ENCODE results near the gene BCL7A. TPM values are rescaled to one million over a fixed set of nuclear protein-coding genes. Genes with fewer than 3 reads are reported as not detected.

BCL7A gene
- total and polyA plus RNA-seq, 9 of the 15 experiments (the other 6 are each of a cell fraction or from before 2014, with no cell fraction given): 0.25 to 21.9 (median 14.9) TPM

GRCh38 chr12:122062832-122063693, 41.4 kb downstream of the BCL7A start (continued):
- peak; percentile 70 for TF ChIP-seq NR2C2 (CRISPR knock-in tag; IDR thresholded peaks at IDR 0.05)
- peak; percentile 88; the same call in 1 of the 2 replicates for TF ChIP-seq NR2C2 (tag; IDR thresholded peaks at IDR 0.05)
- TF ChIP-seq SRSF7 (optimal IDR thresholded peaks at IDR 0.05; ENCODE audit: low read depth, low read length): no peak
- TF ChIP-seq THRB (CRISPR knock-in tag; conservative IDR thresholded peaks at IDR 0.05): 0 out of 2 replicates have a peak, but pooled peaks have one; percentile 75
- no peak for TF ChIP-seq ZC3H4 (CRISPR knock-in tag; IDR thresholded peaks at IDR 0.05; ENCODE audit: borderline replicate concordance)
- no peak for TF ChIP-seq DLX4 (CRISPR knock-in tag; IDR thresholded peaks at IDR 0.05)
- no peak for TF ChIP-seq USF1 (CRISPR knock-in tag; IDR thresholded peaks at IDR 0.05)
- no peak for TF ChIP-seq STAT6 (CRISPR knock-in tag; IDR thresholded peaks at IDR 0.05)
- no peak for TF ChIP-seq ZKSCAN3 (CRISPR knock-in tag; IDR thresholded peaks at IDR 0.05)
- TF ChIP-seq ZBTB17 (CRISPR knock-in tag; IDR thresholded peaks at IDR 0.05): no peak
- no peak for TF ChIP-seq JUN (IDR thresholded peaks at IDR 0.05; ENCODE audit: borderline replicate concordance, low read depth, low read length)
- no peak for TF ChIP-seq JUN (CRISPR knock-in tag; IDR thresholded peaks at IDR 0.05; ENCODE audit: borderline replicate concordance)
- TF ChIP-seq NONO (IDR thresholded peaks at IDR 0.05; ENCODE audit: low read depth in 2 of 2, low read length in 1 of 2): no peak
- no peak for TF ChIP-seq ZBTB34 (CRISPR knock-in tag; IDR thresholded peaks at IDR 0.05)
- TF ChIP-seq BCL6 (CRISPR knock-in tag; IDR thresholded peaks at IDR 0.05): no peak
- TF ChIP-seq ZNF24 (IDR thresholded peaks at IDR 0.05): no peak
- TF ChIP-seq GTF2B (IDR thresholded peaks at IDR 0.05; ENCODE audit: extremely low read depth, insufficient read length): no peak
- TF ChIP-seq FOS (IDR thresholded peaks at IDR 0.05; ENCODE audit: extremely low read depth, insufficient read length): no peak
- 0 out of 2 replicates have a peak, but pooled peaks have one; percentile 21 for TF ChIP-seq SOX6 (IDR thresholded peaks at IDR 0.05)
- TF ChIP-seq GABPA (tag; conservative IDR thresholded peaks at IDR 0.05; ENCODE audit: low read depth): peak; percentile 39; the same call in 1 of the 2 replicates
- TF ChIP-seq LEF1 (IDR thresholded peaks at IDR 0.05): no peak
